Astrocyte (in vitro differentiated cells and primary cell): Measurements from ENCODE around the gene GJD4. TPM values are rescaled to one million over a fixed set of nuclear protein-coding genes. Genes with fewer than 3 reads are reported as not detected.

ENCODE experiments used
- DNase-seq: peaks from one replicate; pipeline ENCODE4 v3.0.0-alpha.2; 2010; ENCODE audit warnings: low read depth
- FAIRE-seq: peaks from 2 replicates; lab custom pipeline; 2011; peaks lifted over from hg19 to GRCh38; lab: Jason Lieb, UNC
- H2AFZ ChIP-seq: 2 replicates; pipeline ENCODE4 v1.6.0; 2012; ENCODE audit warnings: low read depth, low read length, inconsistent platforms
- H3K27ac ChIP-seq: 2 replicates; pipeline ENCODE4 v1.5.1; 2011; ENCODE audit warnings: low read depth, low read length, inconsistent platforms
- H3K27me3 ChIP-seq: 2 replicates; pipeline ENCODE4 v1.6.0; 2011; ENCODE audit warnings: low read length, inconsistent platforms; ENCODE audit not compliant: insufficient read depth
- H3K36me3 ChIP-seq: 2 replicates; pipeline ENCODE4 v1.5.1; 2011; ENCODE audit warnings: low read length, inconsistent platforms; ENCODE audit not compliant: insufficient read depth
- H3K4me1 ChIP-seq: 2 replicates; pipeline ENCODE4 v1.5.1; 2011; ENCODE audit warnings: low read length, inconsistent platforms; ENCODE audit not compliant: insufficient read depth
- H3K4me2 ChIP-seq: 2 replicates; pipeline ENCODE4 v1.6.0; 2012; ENCODE audit warnings: low read length, inconsistent platforms
- H3K4me3 ChIP-seq: 2 replicates; pipeline ENCODE4 v1.5.1; 2011; ENCODE audit warnings: low read depth, mild to moderate bottlenecking, low read length, inconsistent platforms; ENCODE audit not compliant: insufficient read depth
- H3K79me2 ChIP-seq: 2 replicates; pipeline ENCODE4 v1.6.0; 2012; ENCODE audit warnings: mild to moderate bottlenecking, low read length, inconsistent platforms; ENCODE audit not compliant: insufficient read depth
- H3K9ac ChIP-seq: 2 replicates; pipeline ENCODE4 v1.6.0; 2012; ENCODE audit warnings: mild to moderate bottlenecking, low read length, inconsistent platforms
- H3K9me3 ChIP-seq: 2 replicates; pipeline ENCODE4 v1.5.1; 2012; ENCODE audit warnings: low read depth, mild to moderate bottlenecking, low read length, inconsistent platforms; ENCODE audit not compliant: insufficient read depth
- H4K20me1 ChIP-seq: 2 replicates; pipeline ENCODE4 v1.6.0; 2012; ENCODE audit warnings: low read length, inconsistent platforms; ENCODE audit not compliant: insufficient read depth
- H3K27ac Mint-ChIP-seq: one replicate; pipeline ENCODE4 v1.8.0; 2021; ENCODE audit warnings: mild to moderate bottlenecking, mixed read lengths; ENCODE audit not compliant: unreplicated experiment
- H3K27me3 Mint-ChIP-seq: one replicate; pipeline ENCODE4 v1.8.0; 2021; ENCODE audit warnings: low read depth, mixed read lengths; ENCODE audit not compliant: unreplicated experiment
- H3K36me3 Mint-ChIP-seq: one replicate; pipeline ENCODE4 v1.8.0; 2021; ENCODE audit warnings: low read depth, mixed read lengths; ENCODE audit not compliant: unreplicated experiment
- H3K4me1 Mint-ChIP-seq: one replicate; pipeline ENCODE4 v1.8.0; 2021; ENCODE audit warnings: low read depth, mixed read lengths; ENCODE audit not compliant: unreplicated experiment
- H3K4me3 Mint-ChIP-seq: one replicate; pipeline ENCODE4 v1.8.0; 2021; ENCODE audit warnings: mild to moderate bottlenecking, moderate library complexity, mixed read lengths; ENCODE audit not compliant: unreplicated experiment
- H3K9me3 Mint-ChIP-seq: one replicate; pipeline ENCODE4 v1.8.0; 2021; ENCODE audit warnings: mild to moderate bottlenecking, mixed read lengths; ENCODE audit not compliant: unreplicated experiment
- CTCF ChIP-seq: IDR thresholded peaks from 2 replicates; pipeline ENCODE4 v1.5.1; 2011; ENCODE audit warnings: low read depth, mild to moderate bottlenecking, inconsistent platforms, low read length, moderate library complexity; ENCODE audit not compliant: insufficient read depth
- EZH2 ChIP-seq: IDR thresholded peaks from 2 replicates; pipeline ENCODE4 v1.6.1; 2012; ENCODE audit warnings: mild to moderate bottlenecking, low read length, inconsistent platforms; ENCODE audit not compliant: insufficient read depth
- total RNA-seq: library from RNA; stranded (reverse); gene quantifications from 2 replicates; pipeline ENCODE4 v1.2.1, GENCODE V29; 2021

Gene GJD4
- total RNA-seq, 1 donor from 2014 or later, result not detected

- DNase-seq (no peak), FAIRE-seq (no peak)
- no peaks in the 10 kb centered on the region for H3K9me3 ChIP-seq
- H3K27ac ChIP-seq, result no peak overlapping the region
- Mint-ChIP-seq H3K27me3 (peaks cover 10% of the 10 kb centered on the region), H3K27ac (no peak overlapping the region), H3K4me3 (no peak overlapping the region), H3K36me3 (no peaks in the 10 kb centered on the region), H3K4me1 (no peaks in the 10 kb centered on the region), H3K9me3 (peaks cover 3% of the 10 kb centered on the region)
- H3K4me1 ChIP-seq, result no peaks in the 10 kb centered on the region
- H3K36me3 ChIP-seq, result no peaks in the 10 kb centered on the region
- H3K4me3 ChIP-seq, result no peak overlapping the region
- TF ChIP-seq EZH2, result no peak
- peak; percentile 27 for TF ChIP-seq CTCF
- no peaks in the 10 kb centered on the region for H4K20me1 ChIP-seq
- no peaks in the 10 kb centered on the region for H3K27me3 ChIP-seq
- no peak overlapping the region for H3K4me2 ChIP-seq
- no peaks in the 10 kb centered on the region for H3K79me2 ChIP-seq
- H2AFZ ChIP-seq, result no peak overlapping the region
- H3K9ac ChIP-seq, result no peak overlapping the region
Observed at GRCh38 chr10:35600193-35600592, 4.9 kb upstream of the GJD4 start.

- FAIRE-seq, result no peak
Observed at GRCh38 chr10:35606430-35606829, 1.3 kb downstream of the GJD4 start.

More at GRCh38 chr10:35606430-35606829, 1.3 kb downstream of the GJD4 start:
- Histone ChIP-seq H3K4me1 (peaks cover 7% of the 10 kb centered on the region), H3K9ac (no peak overlapping the region), H3K9me3 (no peaks in the 10 kb centered on the region), H3K36me3 (no peaks in the 10 kb centered on the region), H3K27ac (no peak overlapping the region), H3K4me2 (no peak overlapping the region), H3K27me3 (no peaks in the 10 kb centered on the region), H4K20me1 (no peaks in the 10 kb centered on the region), H3K79me2 (no peaks in the 10 kb centered on the region), H2AFZ (no peak overlapping the region), H3K4me3 (no peak overlapping the region)
- H3K4me3 Mint-ChIP-seq, result no peak overlapping the region
- TF ChIP-seq CTCF (no peak), EZH2 (no peak)
- H3K27me3 Mint-ChIP-seq, result peaks cover 7% of the 10 kb centered on the region
- DNase-seq, result peak; percentile 32
- no peak overlapping the region for H3K27ac Mint-ChIP-seq
- H3K36me3 Mint-ChIP-seq, result no peaks in the 10 kb centered on the region
- H3K9me3 Mint-ChIP-seq, result peaks cover 3% of the 10 kb centered on the region
- H3K4me1 Mint-ChIP-seq, result no peaks in the 10 kb centered on the region
